K562 (cell line): ENCODE results near the gene RPL7A. TPM values are rescaled to one million over a fixed set of nuclear protein-coding genes. Genes with fewer than 3 reads are reported as not detected.
A peak's percentile ranks its signal among the peaks of the same experiment; 100 is the strongest.

Experiments
- ATAC-seq: fragments of 200-7000 bp; cut with Tn5 transposase; 3 replicates; pipeline ENCODE4 v1.9.1; 2020; ENCODE audit warnings: moderate library complexity
- BruUV-seq: library from RNA; stranded (reverse); fragments of 400-500 nt; replicated peaks from 2 replicates; lab custom pipeline; 2021; lab: Mats Ljungman, UMichigan
- CTCF ChIA-PET: fragments of 300-600 bp; formaldehyde crosslinking; extraction: SDS; loops from one replicate; lab custom pipeline; 2021; ENCODE audit warnings: low intra/inter-chr PET ratio; lab: Yijun Ruan, JAX
- POLR2A ChIA-PET: fragments of 300-600, 350-650 bp; sonication (Branson Sonifier 250); formaldehyde crosslinking; extraction: SDS; loops from one replicate; lab custom pipeline; 2021; ENCODE audit warnings: antibody characterized with exemption, inconsistent platforms; lab: Yijun Ruan, JAX
- DNase-seq, 4 experiments: peaks; one replicate each; pipeline versions ENCODE4 v3.0.0 to v3.0.0-alpha.2; 2011 to 2018; ENCODE audit warnings: low spot score in 3 of 4, mixed read lengths in 3 of 4; ENCODE audit errors: extremely low read depth in 1 of 4
- FAIRE-seq: peaks from 2 replicates; lab custom pipeline; 2011; peaks lifted over from hg19 to GRCh38; lab: Jason Lieb, UNC
- H2AFZ ChIP-seq: 2 replicates; pipeline ENCODE4 v1.6.0; 2011; ENCODE audit warnings: low read depth, low read length, control low read depth, inconsistent platforms
- H3K27ac ChIP-seq: fragments of 200-600 bp; 3 replicates; pipeline ENCODE4 v1.8.0; 2011; ENCODE audit warnings: low read depth, mild to moderate bottlenecking, control low read depth, inconsistent platforms, low read length, moderate library complexity, mixed read lengths; ENCODE audit errors: extremely low read depth
- H3K27me3 ChIP-seq, 2 experiments: fragments of 300-600 bp in 1 of 2; 2 replicates in 1 of 2; 3 replicates in 1 of 2; pipeline versions ENCODE4 v1.6.0 to v1.8.0; 2011; ENCODE audit warnings: inconsistent platforms in 2 of 2, low read length in 2 of 2, mild to moderate bottlenecking in 1 of 2, mixed read lengths in 1 of 2, moderate library complexity in 1 of 2; ENCODE audit not compliant: control insufficient read depth in 2 of 2, insufficient read depth in 2 of 2
- H3K36me3 ChIP-seq: fragments of 300-600 bp; 3 replicates; pipeline ENCODE4 v1.8.0; 2011; ENCODE audit warnings: mild to moderate bottlenecking, low read length, inconsistent platforms; ENCODE audit not compliant: control insufficient read depth, insufficient read depth
- H3K4me1 ChIP-seq, 2 experiments: fragments of 200-600 bp in 1 of 2; replicated peaks in 1 of 2; 2 replicates in 1 of 2; 3 replicates in 1 of 2; pipeline versions ENCODE4 v1.5.1 to v1.8.0; 2011; ENCODE audit warnings: inconsistent platforms in 2 of 2, low read length in 2 of 2, mild to moderate bottlenecking in 1 of 2, mixed read lengths in 1 of 2, moderate library complexity in 1 of 2; ENCODE audit not compliant: control insufficient read depth in 2 of 2, insufficient read depth in 2 of 2
- H3K4me2 ChIP-seq: 2 replicates; pipeline ENCODE4 v1.6.1; 2011; ENCODE audit warnings: low read length, control low read depth, inconsistent platforms, mixed read lengths; ENCODE audit not compliant: insufficient read depth
- H3K4me3 ChIP-seq: fragments of 200-600 bp; sonication (generic), shearing (Covaris generic); 2 replicates; pipeline ENCODE4 v1.5.1; 2016; ENCODE audit warnings: control low read depth, inconsistent platforms
- H3K79me2 ChIP-seq: fragments of 200-600 bp; 3 replicates; pipeline ENCODE4 v1.8.0; 2011; ENCODE audit warnings: low read length, inconsistent platforms; ENCODE audit not compliant: control insufficient read depth, insufficient read depth
- H3K9ac ChIP-seq, 2 experiments: 2 replicates each; pipeline versions ENCODE4 v1.6.0 to v1.6.1; 2011; ENCODE audit warnings: low read depth in 2 of 2, low read length in 2 of 2, control low read depth in 1 of 2, inconsistent platforms in 1 of 2, mild to moderate bottlenecking in 1 of 2, mixed read lengths in 1 of 2; ENCODE audit not compliant: insufficient read depth in 1 of 2
- H3K9me1 ChIP-seq: one replicate; pipeline ENCODE4 v1.6.0; 2011; ENCODE audit warnings: inconsistent platforms, mild to moderate bottlenecking, low read length, moderate library complexity; ENCODE audit not compliant: control insufficient read depth, insufficient read depth
- H3K9me3 ChIP-seq: replicated peaks from 2 replicates; pipeline ENCODE4 v1.5.1; 2011; ENCODE audit warnings: low read depth, low read length, inconsistent platforms; ENCODE audit not compliant: control insufficient read depth, insufficient read depth
- H4K20me1 ChIP-seq: replicated peaks from 2 replicates; pipeline ENCODE4 v1.6.1; 2011; ENCODE audit warnings: low read length, inconsistent platforms, mixed read lengths; ENCODE audit not compliant: control insufficient read depth, insufficient read depth
- ATF1 ChIP-seq, 2 experiments: fragments of 450-650 bp in 1 of 2; IDR thresholded peaks; 2 replicates each; pipeline ENCODE4 v1.6.1; 2016; ENCODE audit warnings: missing compliant biosample characterization in 1 of 2, missing genetic modification characterization in 1 of 2
- CBX5 ChIP-seq: IDR thresholded peaks from 2 replicates; pipeline ENCODE4 v1.6.1; 2014; ENCODE audit warnings: low read depth, borderline replicate concordance
- CTCF ChIP-seq, 3 experiments: IDR thresholded peaks in 2 of 3; conservative IDR thresholded peaks in 1 of 3; 2 replicates each; pipeline ENCODE4 v1.5.1; 2011 to 2012; ENCODE audit warnings: low read length in 3 of 3, mild to moderate bottlenecking in 3 of 3, control low read depth in 2 of 3, improper control_type of control experiment in 1 of 3, inconsistent platforms in 1 of 3, low read depth in 1 of 3, mixed read lengths in 1 of 3, moderate library complexity in 1 of 3; ENCODE audit not compliant: insufficient read depth in 2 of 3
- CXXC5 ChIP-seq: fragments of 250-450 bp; sonication (Bioruptor Pico); IDR thresholded peaks from 2 replicates; pipeline ENCODE4 v1.8.0; 2022; ENCODE audit warnings: inconsistent platforms, mild to moderate bottlenecking, moderate library complexity
- HOMEZ ChIP-seq: fragments of 250-450 bp; sonication (Bioruptor Pico); IDR thresholded peaks from 2 replicates; pipeline ENCODE4 v1.4.0; 2020; ENCODE audit warnings: mild to moderate bottlenecking, moderate library complexity
- KDM1A ChIP-seq, 2 experiments: fragments of 450-650 bp; IDR thresholded peaks; 2 replicates each; pipeline ENCODE4 v1.6.1; 2016; ENCODE audit warnings: mild to moderate bottlenecking in 2 of 2
- POLR2A ChIP-seq: fragments of 450-650 bp; conservative IDR thresholded peaks from 2 replicates; pipeline ENCODE4 v1.6.1; 2016
- RFX7 ChIP-seq: fragments of 250-450 bp; sonication (Bioruptor Pico); IDR thresholded peaks from 2 replicates; pipeline ENCODE4 v1.5.1; 2021; ENCODE audit warnings: mild to moderate bottlenecking
- SMARCA4 ChIP-seq: fragments of 450-650 bp; IDR thresholded peaks from 2 replicates; pipeline ENCODE4 v1.6.1; 2016
- SP1 ChIP-seq: sonication (generic); formaldehyde crosslinking; IDR thresholded peaks from 2 replicates; pipeline ENCODE4 v1.8.1; 2022; ENCODE audit warnings: mild to moderate bottlenecking, missing genetic modification reagents
- SUPT5H ChIP-seq: fragments of 450-650 bp; IDR thresholded peaks from 2 replicates; pipeline ENCODE4 v1.6.1; 2016
- TRIM28 ChIP-seq: fragments of 450-650 bp; IDR thresholded peaks from 2 replicates; pipeline ENCODE4 v1.6.1; 2017
- ZNF79 ChIP-seq: fragments of 250-450 bp; sonication (Bioruptor Pico); IDR thresholded peaks from 2 replicates; pipeline ENCODE4 v1.4.0; 2020; ENCODE audit warnings: low read depth, mild to moderate bottlenecking, moderate library complexity
- WGBS: fragments of 100-300 bp; shearing (Covaris generic); methylation state at CpG from one replicate; pipeline ENCODE4 v1.1.6; 2016; ENCODE audit warnings: low coverage, mixed read lengths; ENCODE audit not compliant: insufficient coverage; ENCODE audit errors: missing lambda C conversion rate; 5-methylcytosine and 5-hydroxymethylcytosine counted together
- in situ Hi-C: fragments of 300-500 bp; cut with MboI; formaldehyde crosslinking; loops from 4 replicates; pipeline ENCODE4 v1.15.0; 2018; ENCODE audit warnings: inconsistent platforms, mixed read lengths
- intact Hi-C: fragments of 100-400 bp; cut with micrococcal nuclease; formaldehyde crosslinking; loops from 2 replicates; pipeline ENCODE4 v1.14.2; 2022
- polyA plus RNA-seq, 8 experiments: library from polyadenylated mRNA; depleted of rRNA in 4 of 8; stranded (reverse) in 5 of 8; unstranded in 3 of 8; fragments of >200 nt; fragmentation: Nextera tagmentation in 2 of 8; fragmentation: Illumina TruSeq in 1 of 8; extraction: Ambion mirVana in 2 of 8; extraction: Trizol in 1 of 8; gene quantifications; 2 replicates each; pipeline versions ENCODE4 v1.2.1 to v1.2.3, GENCODE V29; 2011 to 2014; ENCODE audit warnings: inconsistent platforms in 1 of 8, missing spikeins in 1 of 8
- total RNA-seq, 7 experiments: library from RNA; depleted of rRNA in 6 of 7; stranded (reverse); fragments of >200 nt in 6 of 7; fragmentation: Illumina TruSeq in 2 of 7; extraction: Trizol in 2 of 7; gene quantifications; 2 replicates each; pipeline versions ENCODE4 v1.2.1 to v1.2.3, GENCODE V29; 2011 to 2021; ENCODE audit warnings: low replicate concordance in 1 of 7
- TF ChIP-seq, protein P1 (sequence below): sonication (generic); formaldehyde crosslinking; IDR thresholded peaks from 2 replicates; pipeline ENCODE4 v1.8.1; 2022; ENCODE audit warnings: missing genetic modification reagents

Gene RPL7A
- total and polyA plus RNA-seq, 9 of the 15 experiments (the other 6 are each of a cell fraction or from before 2014, with no cell fraction given) = 1,935 to 3,760 (median 2,652) TPM

DNA sequence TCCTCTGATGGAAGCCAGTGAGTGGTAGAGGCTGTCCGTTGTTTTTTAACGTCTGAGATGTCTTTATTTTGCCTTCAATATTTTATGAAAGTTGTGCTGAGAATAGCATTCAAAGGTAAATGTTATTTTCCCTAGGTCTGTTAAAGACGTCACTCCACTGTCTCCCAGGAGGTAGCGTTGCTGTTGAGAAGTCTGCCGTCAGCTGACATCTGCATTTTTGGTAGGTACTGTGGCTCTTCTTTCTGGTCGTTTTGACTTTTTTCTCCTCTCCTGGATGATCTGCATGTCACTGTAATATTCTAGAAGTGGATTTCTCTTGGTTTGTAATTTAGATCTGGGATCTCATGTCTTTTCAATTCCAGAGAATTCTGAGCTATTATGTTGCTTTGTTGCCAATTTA lies 38.4 kb upstream of the RPL7A start (continued):
- 0 out of 2 replicates have a peak, but pooled peaks have one; percentile 16 for TF ChIP-seq CXXC5 (CRISPR knock-in tag)
- peak; percentile 84 for TF ChIP-seq CBX5
- no peak for TF ChIP-seq ZNF79
- peak; percentile 95 for TF ChIP-seq TRIM28
- TF ChIP-seq SUPT5H = no peak
- TF ChIP-seq POLR2A = no peak

DNA sequence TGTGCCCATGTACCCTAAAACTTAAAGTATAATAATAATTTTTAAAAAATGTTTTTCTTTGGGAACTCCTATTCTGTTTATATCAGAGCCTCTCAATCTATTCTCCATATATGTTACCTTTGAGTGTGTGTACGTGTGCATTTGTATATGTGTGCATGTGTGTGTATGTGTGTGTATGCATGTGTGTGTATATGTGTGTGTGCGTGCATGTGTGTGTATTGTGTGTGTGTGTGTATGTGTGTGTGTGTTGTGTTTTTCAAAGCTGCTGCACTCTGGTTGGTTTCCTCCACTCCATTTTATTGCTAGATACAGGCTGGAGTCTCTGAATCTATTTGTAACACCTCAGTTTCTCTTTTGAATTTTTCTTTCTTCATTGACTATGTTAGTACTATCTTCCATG lies 32.0 kb upstream of the RPL7A start:
- DNase-seq (no peak), ATAC-seq (no peak), FAIRE-seq (no peak)
- intact Hi-C loops (no loop called here), in situ Hi-C loops (loop anchor here (5.0 kb wide), 1 partner anchor 89 kb away; no protein-coding TSS in a partner anchor)
- CTCF ChIA-PET = no interaction called here
- no peak for TF ChIP-seq SMARCA4
- TF ChIP-seq HOMEZ (CRISPR knock-in tag) = no peak
- no peak for TF ChIP-seq CTCF (IDR thresholded peaks at IDR 0.05 in 2 of 3, conservative IDR thresholded peaks at IDR 0.05 in 1 of 3; ENCODE audit: insufficient read depth in 2 of 3, low read depth in 1 of 3, low read length in 3 of 3)
- TF ChIP-seq ATF1 (CRISPR knock-in tag; IDR thresholded peaks at IDR 0.05) = no peak
- TF ChIP-seq ATF1 (tag; IDR thresholded peaks at IDR 0.05) = no peak
- TF ChIP-seq, protein P1, sequence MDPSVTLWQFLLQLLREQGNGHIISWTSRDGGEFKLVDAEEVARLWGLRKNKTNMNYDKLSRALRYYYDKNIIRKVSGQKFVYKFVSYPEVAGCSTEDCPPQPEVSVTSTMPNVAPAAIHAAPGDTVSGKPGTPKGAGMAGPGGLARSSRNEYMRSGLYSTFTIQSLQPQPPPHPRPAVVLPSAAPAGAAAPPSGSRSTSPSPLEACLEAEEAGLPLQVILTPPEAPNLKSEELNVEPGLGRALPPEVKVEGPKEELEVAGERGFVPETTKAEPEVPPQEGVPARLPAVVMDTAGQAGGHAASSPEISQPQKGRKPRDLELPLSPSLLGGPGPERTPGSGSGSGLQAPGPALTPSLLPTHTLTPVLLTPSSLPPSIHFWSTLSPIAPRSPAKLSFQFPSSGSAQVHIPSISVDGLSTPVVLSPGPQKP (CRISPR knock-in tag) = no peak
- TF ChIP-seq SP1 (CRISPR knock-in tag) = no peak
- TF ChIP-seq RFX7 = no peak
- no peak for TF ChIP-seq KDM1A (IDR thresholded peaks at IDR 0.05)
- Histone ChIP-seq H2AFZ (no peak overlapping the region), H3K27me3 (no peaks in the 10 kb centered on the region), H3K79me2 (no peaks in the 10 kb centered on the region), H3K4me3 (no peak overlapping the region), H3K9me1 (no peaks in the 10 kb centered on the region), H3K4me2 (no peak overlapping the region), H3K4me1 (peaks cover 0 to 5% of the 10 kb centered on the region in 2 experiments; a peak in 2 of 5 replicates), H3K36me3 (no peaks in the 10 kb centered on the region), H3K9ac (no peak overlapping the region), H3K27ac (no peak overlapping the region), H3K9me3 (no peaks in the 10 kb centered on the region), H4K20me1 (no peaks in the 10 kb centered on the region)
- 46% methylated on average over 2 of the region's 2 CpGs for WGBS
- BruUV-seq = no TSS peak
- POLR2A ChIA-PET = no interaction called here
